ENCODE results near the gene HCK. TPM values are rescaled to one million over a fixed set of nuclear protein-coding genes. Genes with fewer than 3 reads are reported as not detected.

The HCK gene
- total RNA-seq, 4 donors from 2014 or later, result 7.0 to 10.2 (median 8.7) TPM

- intact Hi-C loops (cut with DNase I; ENCODE audit: low total_unique reads), result no loop called here
- H3K4me3 ChIP-seq (ENCODE audit: low read depth, poor library complexity, severe bottlenecking), result no peak overlapping the region
- TF ChIP-seq POLR2A (IDR thresholded peaks at IDR 0.05), result no peak
- TF ChIP-seq CTCF (IDR thresholded peaks at IDR 0.05), result no peak
- WGBS, 2 donors, result 61 to 68% methylated on average over 5 of the region's 5 CpGs
- no peak for DNase-seq (ENCODE audit: low spot score in 2 of 2)
These were observed 37.8 kb downstream of the HCK start for GRCh38 chr20:32089637-32090362.

GRCh38 chr20:32091888-32092346 is 39.9 kb downstream of the HCK start:
- intact Hi-C loops (cut with DNase I; ENCODE audit: low total_unique reads), result no loop called here
- TF ChIP-seq POLR2A (IDR thresholded peaks at IDR 0.05) (no peak), CTCF (IDR thresholded peaks at IDR 0.05) (peak in 1 of 3 donors; percentile 64)
- WGBS, 2 donors, result 1 to 5% methylated on average over 7 of the region's 7 CpGs
- H3K4me3 ChIP-seq (ENCODE audit: low read depth, poor library complexity, severe bottlenecking), result no peak overlapping the region
- DNase-seq (ENCODE audit: low spot score in 2 of 2), result peak; percentile 58 to 93

- H3K4me3 ChIP-seq (ENCODE audit: low read depth, poor library complexity, severe bottlenecking), result no peak overlapping the region
- TF ChIP-seq POLR2A (IDR thresholded peaks at IDR 0.05) (no peak), CTCF (IDR thresholded peaks at IDR 0.05) (no peak)
- WGBS, 2 donors, result 72 to 79% methylated on average over 6 of the region's 6 CpGs
- intact Hi-C loops (cut with DNase I; ENCODE audit: low total_unique reads), result no loop called here
- DNase-seq (ENCODE audit: low spot score in 2 of 2), result peak in 1 of 2 donors; percentile 68
These were observed 46.7 kb downstream of the HCK start for GRCh38 chr20:32098786-32099185.

- intact Hi-C loops (cut with DNase I; ENCODE audit: low total_unique reads), result no loop called here
- 57 to 59% methylated on average over 5 of the region's 5 CpGs for WGBS, 2 donors
- no peak overlapping the region for H3K4me3 ChIP-seq (ENCODE audit: low read depth, poor library complexity, severe bottlenecking)
- no peak for TF ChIP-seq POLR2A (IDR thresholded peaks at IDR 0.05)
- TF ChIP-seq CTCF (IDR thresholded peaks at IDR 0.05), result no peak
- DNase-seq (ENCODE audit: low spot score in 2 of 2), result no peak
These were observed 56.9 kb downstream of the HCK start for GRCh38 chr20:32108814-32109391.

- TF ChIP-seq POLR2A (IDR thresholded peaks at IDR 0.05) (no peak), CTCF (IDR thresholded peaks at IDR 0.05) (peak in 1 of 3 donors; percentile 50)
- intact Hi-C loops (cut with DNase I; ENCODE audit: low total_unique reads), result loop anchor here (10.0 kb wide), 1 partner anchor 85 kb away; no protein-coding TSS in a partner anchor
- WGBS, 2 donors, result 0 to 1% methylated on average over 35 to 38 of the region's 38 CpGs
These were observed 57.5 kb downstream of the HCK start, which contains the start of gene TM9SF4 for GRCh38 chr20:32109392-32110172. TM9SF4 (plus strand) TSS chr20:32109714; CDS start chr20:32109741, 27 bp downstream.

More at GRCh38 chr20:32109392-32110172, 57.5 kb downstream of the HCK start, which contains the start of gene TM9SF4:
- peak; percentile 89 to 97 for DNase-seq (ENCODE audit: low spot score in 2 of 2)
- peak within 1 kb of the TSS; percentile 56 for H3K4me3 ChIP-seq (ENCODE audit: low read depth, poor library complexity, severe bottlenecking)

Measured in lower leg skin (tissue), 4 donors.